Ovary (tissue), 9 donors: ENCODE measurements around the gene CHD6. TPM values are rescaled to one million over a fixed set of nuclear protein-coding genes. Genes with fewer than 3 reads are reported as not detected.

ENCODE experiments used
- DNase-seq, 5 donors: peaks; one replicate each; pipeline ENCODE4 v3.0.0-alpha.2; 2019 to 2020
- H3K27ac ChIP-seq, 2 donors: fragments of 200-600 bp; one replicate each; pipeline versions ENCODE4 v1.5.1 to v1.8.0; 2019 to 2022
- H3K27me3 ChIP-seq: fragments of 200-600 bp; one replicate; pipeline ENCODE4 v1.8.0; 2022
- H3K36me3 ChIP-seq: fragments of 200-600 bp; sonication (generic); one replicate; pipeline ENCODE4 v1.5.1; 2019
- H3K4me1 ChIP-seq: one replicate; pipeline ENCODE4 v1.8.1; 2013; ENCODE audit warnings: mild to moderate bottlenecking, moderate library complexity; ENCODE audit not compliant: insufficient read depth
- H3K4me3 ChIP-seq: fragments of 200-600 bp; sonication (generic); one replicate; pipeline ENCODE4 v1.5.1; 2017
- H3K9me3 ChIP-seq, 2 donors: fragments of 200-600 bp in 1 of 2; sonication (generic) in 1 of 2; one replicate each; pipeline versions ENCODE4 v1.5.1 to v1.8.1; 2013 to 2019; ENCODE audit warnings: mild to moderate bottlenecking in 1 of 2, moderate library complexity in 1 of 2
- EP300 ChIP-seq: sonication (generic); formaldehyde crosslinking; IDR thresholded peaks from one replicate; pipeline ENCODE4 v1.6.1; 2017; ENCODE audit warnings: antibody characterized with exemption
- POLR2A ChIP-seq: fragments of 450-650 bp; IDR thresholded peaks from one replicate; pipeline ENCODE4 v1.6.1; 2017; ENCODE audit warnings: antibody characterized with exemption, mild to moderate bottlenecking, moderate library complexity
- WGBS, 3 donors: extraction: QIAGEN DNeasy Blood & Tissue Kit in 1 of 3; methylation state at CpG; one replicate each; pipeline versions ENCODE4 v1.1.5 to v1.1.7; 2013 to 2017; 5-methylcytosine and 5-hydroxymethylcytosine counted together
- intact Hi-C, 4 donors: fragments of 100-400 bp; cut with DNase I; formaldehyde crosslinking; loops; one replicate each; pipeline versions ENCODE4 v1.11.0 to v1.15.1; 2022 to 2023
- polyA plus RNA-seq, 2 donors: library from polyadenylated mRNA; stranded (reverse); fragments of 200-250 nt in 1 of 2; fragments of 350-450 nt in 1 of 2; fragmentation: Illumina TruSeq in 1 of 2; extraction: RNeasy Lipid Tissue Mini Kit (QIAGEN cat#74804) in 1 of 2; gene quantifications; one replicate each; pipeline ENCODE4 v1.2.3, GENCODE V29; 2013 to 2014
- total RNA-seq, 7 donors: library from RNA; depleted of rRNA in 2 of 7; stranded (reverse); fragments of >200 nt in 2 of 7; fragmentation: NEBNext Ultra II Directional in 3 of 7; extraction: Animal tissue kit (Norgen Biotek cat#: 25700) in 3 of 7; gene quantifications; one replicate each; pipeline versions ENCODE4 v1.1.0 to v1.2.4, GENCODE V29; 2016 to 2023
- TF ChIP-seq, protein P1 (sequence below), 3 donors: fragments of 450-650 bp in 2 of 3; fragments of 200-600 bp in 1 of 3; IDR thresholded peaks; one replicate each; pipeline versions ENCODE4 v1.5.1 to v1.8.0; 2016 to 2022; ENCODE audit warnings: antibody characterized with exemption in 3 of 3, mild to moderate bottlenecking in 1 of 3
- donor health status: DM: no; HTN: no; CAD: no; lungs with moderate emphysema.
- donor health status: DM: no; HTN: no; CAD: no.
- donor health status: Bipolar disorder and iron deficiency.
- donor health status: DM: yes; HTN: yes; CAD: no.
- donor health status: DM: no; HTN: no; CAD: no.
- donor health status: DM: yes; HTN: yes; CAD: no.

The CHD6 gene
- total and polyA plus RNA-seq, 9 donors, result 12.1 to 82.4 (median 52.7) TPM

DNA sequence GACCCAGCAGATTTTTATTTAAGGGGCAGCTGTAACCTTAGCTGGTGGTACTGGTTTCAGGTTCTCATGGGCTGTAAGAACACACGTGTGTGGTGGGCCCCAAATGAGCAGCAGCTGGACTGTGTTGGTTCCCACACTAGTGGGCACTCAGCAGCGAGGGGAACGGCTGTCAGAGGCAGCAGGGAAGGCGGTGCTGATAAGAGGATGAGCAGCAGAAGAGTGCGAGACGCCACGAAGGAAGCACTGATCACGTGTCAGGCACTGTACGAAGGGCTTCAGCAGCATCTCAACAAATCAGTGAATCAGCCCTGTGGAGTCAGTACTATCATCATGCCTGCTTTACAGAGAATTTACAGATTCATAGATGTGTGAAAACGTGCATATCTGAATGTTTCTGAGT is 210.6 kb downstream of the CHD6 start:
- Histone ChIP-seq H3K27me3 (no peaks in the 10 kb centered on the region), H3K4me1 (no peaks in the 10 kb centered on the region), H3K36me3 (peaks cover 3% of the 10 kb centered on the region), H3K27ac (no peak overlapping the region), H3K9me3 (no peaks in the 10 kb centered on the region), H3K4me3 (no peak overlapping the region)
- TF ChIP-seq, protein P1, sequence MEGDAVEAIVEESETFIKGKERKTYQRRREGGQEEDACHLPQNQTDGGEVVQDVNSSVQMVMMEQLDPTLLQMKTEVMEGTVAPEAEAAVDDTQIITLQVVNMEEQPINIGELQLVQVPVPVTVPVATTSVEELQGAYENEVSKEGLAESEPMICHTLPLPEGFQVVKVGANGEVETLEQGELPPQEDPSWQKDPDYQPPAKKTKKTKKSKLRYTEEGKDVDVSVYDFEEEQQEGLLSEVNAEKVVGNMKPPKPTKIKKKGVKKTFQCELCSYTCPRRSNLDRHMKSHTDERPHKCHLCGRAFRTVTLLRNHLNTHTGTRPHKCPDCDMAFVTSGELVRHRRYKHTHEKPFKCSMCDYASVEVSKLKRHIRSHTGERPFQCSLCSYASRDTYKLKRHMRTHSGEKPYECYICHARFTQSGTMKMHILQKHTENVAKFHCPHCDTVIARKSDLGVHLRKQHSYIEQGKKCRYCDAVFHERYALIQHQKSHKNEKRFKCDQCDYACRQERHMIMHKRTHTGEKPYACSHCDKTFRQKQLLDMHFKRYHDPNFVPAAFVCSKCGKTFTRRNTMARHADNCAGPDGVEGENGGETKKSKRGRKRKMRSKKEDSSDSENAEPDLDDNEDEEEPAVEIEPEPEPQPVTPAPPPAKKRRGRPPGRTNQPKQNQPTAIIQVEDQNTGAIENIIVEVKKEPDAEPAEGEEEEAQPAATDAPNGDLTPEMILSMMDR (IDR thresholded peaks at IDR 0.05), result no peak
- no peak for TF ChIP-seq POLR2A
- TF ChIP-seq EP300, result no peak
- no peak for DNase-seq
- intact Hi-C loops, result loop anchor here in 3 of 4 donors (5.0 to 10.0 kb wide), 3 partner anchors 60 to 243 kb away; partner anchors contain the start of gene LPIN3 (in 1 of the 3)
- 74 to 76% (median 75%) methylated on average over 10 of the region's 10 CpGs for WGBS, 3 donors

DNA sequence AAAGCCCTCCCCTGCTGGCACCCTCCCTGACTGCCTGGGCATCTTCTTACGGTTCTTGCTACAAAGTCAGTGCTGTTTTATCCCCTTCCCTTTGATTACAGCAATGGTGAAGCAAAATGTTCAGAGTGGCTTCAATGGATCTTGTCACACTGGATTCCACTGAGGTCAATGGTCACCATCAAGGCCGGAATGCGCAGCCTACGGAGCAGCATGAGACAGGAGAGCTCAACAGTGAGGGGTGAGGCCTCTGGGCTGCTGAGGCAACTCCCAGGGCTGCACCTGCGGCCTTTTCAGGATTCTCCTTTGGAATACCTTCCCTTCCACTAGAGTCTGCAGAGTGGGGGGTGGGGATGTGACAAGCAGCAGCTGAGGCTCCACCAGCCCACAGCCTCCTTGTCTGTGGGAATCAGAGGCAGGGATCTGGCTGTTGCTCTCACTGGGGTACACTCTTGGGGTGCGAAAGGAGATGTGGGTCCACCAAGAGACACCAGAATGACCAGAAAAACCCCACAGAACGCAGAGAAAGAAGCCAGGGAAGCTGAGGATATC is 211.2 kb downstream of the CHD6 start:
- no peak for DNase-seq
- TF ChIP-seq POLR2A (no peak), EP300 (no peak)
- TF ChIP-seq, protein P1 (IDR thresholded peaks at IDR 0.05), result no peak
- no peaks in the 10 kb centered on the region for H3K36me3 ChIP-seq
- H3K27ac ChIP-seq, result no peak overlapping the region
- 88 to 93% (median 90%) methylated on average over 7 of the region's 7 CpGs for WGBS, 3 donors
- H3K27me3 ChIP-seq, result no peaks in the 10 kb centered on the region
- intact Hi-C loops, result loop anchor here in 3 of 4 donors (5.0 to 10.0 kb wide), 3 partner anchors 60 to 242 kb away; partner anchors contain the start of gene LPIN3 (in 1 of the 3)
- no peak overlapping the region for H3K4me3 ChIP-seq
- H3K9me3 ChIP-seq, result no peaks in the 10 kb centered on the region
- no peaks in the 10 kb centered on the region for H3K4me1 ChIP-seq

DNA sequence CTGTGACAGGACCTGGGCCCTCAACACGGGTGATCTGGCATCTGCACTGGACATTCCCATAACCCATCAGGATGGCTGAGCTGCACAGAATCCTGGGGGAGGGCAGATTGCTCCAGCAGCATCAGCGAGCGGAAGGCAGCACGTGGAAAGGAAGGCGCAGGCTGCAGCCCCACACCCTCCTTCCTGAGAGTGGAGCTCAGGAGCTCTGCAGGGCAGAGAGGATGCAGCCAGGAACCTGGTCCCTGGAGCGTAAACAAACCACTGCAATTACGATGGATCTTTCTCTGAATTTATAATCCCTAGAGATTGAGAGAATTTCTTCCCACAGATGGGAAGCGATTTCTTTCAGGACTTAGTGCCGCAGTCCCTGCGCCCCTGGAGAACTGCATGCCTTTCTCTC is 211.8 kb downstream of the CHD6 start:
- Histone ChIP-seq H3K4me1 (no peaks in the 10 kb centered on the region), H3K27me3 (no peaks in the 10 kb centered on the region), H3K4me3 (no peak overlapping the region), H3K27ac (no peak overlapping the region), H3K36me3 (no peaks in the 10 kb centered on the region), H3K9me3 (no peaks in the 10 kb centered on the region)
- no peak for DNase-seq
- TF ChIP-seq, protein P1 (IDR thresholded peaks at IDR 0.05), result no peak
- TF ChIP-seq POLR2A (no peak), EP300 (no peak)
- 69 to 75% (median 72%) methylated on average over 10 of the region's 10 CpGs for WGBS, 3 donors
- intact Hi-C loops, result loop anchor here in 3 of 4 donors (5.0 to 10.0 kb wide), 3 partner anchors 59 to 242 kb away; partner anchors contain the start of gene LPIN3 (in 1 of the 3)

DNA sequence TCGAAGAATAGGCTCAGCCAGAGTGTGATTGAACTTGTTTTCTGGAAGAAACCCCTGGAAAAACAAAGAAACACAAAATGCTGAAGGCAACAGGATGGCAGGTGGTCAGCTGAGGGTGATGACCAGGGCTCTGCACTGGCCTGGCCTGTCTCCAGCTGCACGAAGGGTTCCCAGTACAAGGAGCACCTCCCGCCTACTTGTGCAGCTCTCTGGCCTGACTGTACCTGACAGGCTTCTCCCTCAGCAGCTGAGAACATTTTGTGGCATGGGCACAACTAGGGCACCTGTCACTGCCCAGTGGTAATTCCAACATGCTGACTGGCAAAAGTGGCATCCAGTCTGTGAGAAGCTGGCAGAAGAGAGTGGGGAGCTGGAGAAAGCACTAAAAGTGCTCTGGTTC is 212.7 kb downstream of the CHD6 start:
- no peaks in the 10 kb centered on the region for H3K27me3 ChIP-seq
- TF ChIP-seq EP300 (no peak), POLR2A (no peak)
- TF ChIP-seq, protein P1 (IDR thresholded peaks at IDR 0.05), result no peak
- no peak overlapping the region for H3K27ac ChIP-seq
- no peak for DNase-seq
- no peaks in the 10 kb centered on the region for H3K36me3 ChIP-seq
- H3K9me3 ChIP-seq, result no peaks in the 10 kb centered on the region
- H3K4me3 ChIP-seq, result no peak overlapping the region
- no peaks in the 10 kb centered on the region for H3K4me1 ChIP-seq
- intact Hi-C loops, result loop anchor here in 3 of 4 donors (5.0 to 10.0 kb wide), 3 partner anchors 58 to 241 kb away; partner anchors contain the start of gene LPIN3 (in 1 of the 3)
- 69 to 75% (median 73%) methylated on average over 3 of the region's 3 CpGs for WGBS, 3 donors
